SK-N-SH (cell line): ENCODE measurements around the gene LRMDA. TPM values are rescaled to one million over a fixed set of nuclear protein-coding genes. Genes with fewer than 3 reads are reported as not detected.

ENCODE experiments used
- CTCF ChIA-PET: fragments of 300-600, 350-600 bp; formaldehyde crosslinking; extraction: SDS; loops from one replicate; lab custom pipeline; 2021; lab: Yijun Ruan, JAX
- POLR2A ChIA-PET: fragments of 350-600 bp; sonication (Branson Sonifier 250); formaldehyde crosslinking; extraction: SDS; loops from one replicate; lab custom pipeline; 2020; ENCODE audit warnings: antibody characterized with exemption, inconsistent platforms; lab: Yijun Ruan, JAX
- DNase-seq: peaks from one replicate; pipeline ENCODE4 v3.0.0; 2012
- H2AFZ ChIP-seq: fragments of 200-600 bp; sonication (generic); 2 replicates; pipeline ENCODE4 v1.8.1; 2016; ENCODE audit warnings: antibody characterized with exemption, mild to moderate bottlenecking, low read depth
- H3F3A ChIP-seq: fragments of 200-600 bp; sonication (generic); replicated peaks from 2 replicates; pipeline ENCODE3; 2016; ENCODE audit warnings: antibody characterized with exemption, mild to moderate bottlenecking; ENCODE audit not compliant: insufficient read depth
- H3K27ac ChIP-seq, 2 experiments: fragments of 200-500 bp in 1 of 2; fragments of 200-600 bp in 1 of 2; sonication (Bioruptor generic) in 1 of 2; sonication (generic), shearing (Covaris generic) in 1 of 2; 2 replicates each; pipeline versions ENCODE4 v1.5.1 to v1.6.1; 2014 to 2016; ENCODE audit warnings: low read depth in 2 of 2, inconsistent platforms in 1 of 2, low read length in 1 of 2, mild to moderate bottlenecking in 1 of 2, mixed read lengths in 1 of 2
- H3K27me3 ChIP-seq: fragments of 200-600 bp; sonication (generic), shearing (Covaris generic); 2 replicates; pipeline ENCODE4 v1.6.1; 2016; ENCODE audit warnings: mixed run types; ENCODE audit not compliant: insufficient read depth
- H3K36me3 ChIP-seq, 2 experiments: fragments of 200-500 bp in 1 of 2; fragments of 200-600 bp in 1 of 2; sonication (Bioruptor generic) in 1 of 2; sonication (generic) in 1 of 2; replicated peaks in 1 of 2; 2 replicates each; pipeline versions ENCODE3 to v1.5.1; 2014 to 2016; ENCODE audit warnings: low read length in 1 of 2, mild to moderate bottlenecking in 1 of 2; ENCODE audit not compliant: insufficient read depth in 2 of 2, control insufficient read depth in 1 of 2
- H3K4me1 ChIP-seq, 2 experiments: fragments of 200-500 bp in 1 of 2; fragments of 200-600 bp in 1 of 2; sonication (Bioruptor generic) in 1 of 2; sonication (generic), shearing (Covaris generic) in 1 of 2; 2 replicates each; pipeline versions ENCODE4 v1.5.1 to v1.6.1; 2014 to 2016; ENCODE audit warnings: low read depth in 1 of 2, low read length in 1 of 2, mixed run types in 1 of 2; ENCODE audit not compliant: insufficient read depth in 2 of 2, control insufficient read depth in 1 of 2
- H3K4me2 ChIP-seq: fragments of 200-600 bp; sonication (generic), shearing (Covaris generic); 2 replicates; pipeline ENCODE4 v1.6.1; 2017; ENCODE audit warnings: mixed run types
- H3K4me3 ChIP-seq, 2 experiments: fragments of 200-500 bp in 1 of 2; fragments of 200-600 bp in 1 of 2; sonication (Bioruptor generic) in 1 of 2; sonication (generic), shearing (Covaris generic) in 1 of 2; 2 replicates each; pipeline versions ENCODE4 v1.5.1 to v1.8.1; 2014 to 2016; ENCODE audit warnings: low read depth in 2 of 2, inconsistent platforms in 1 of 2, low read length in 1 of 2, mild to moderate bottlenecking in 1 of 2, mixed read lengths in 1 of 2, moderate library complexity in 1 of 2
- H3K79me2 ChIP-seq: fragments of 200-600 bp; sonication (generic); 2 replicates; pipeline ENCODE4 v1.8.1; 2017; ENCODE audit warnings: mild to moderate bottlenecking; ENCODE audit not compliant: insufficient read depth
- H3K9ac ChIP-seq: fragments of 200-600 bp; sonication (generic); 2 replicates; pipeline ENCODE4 v1.6.1; 2017; ENCODE audit warnings: mixed run types
- H3K9me2 ChIP-seq: fragments of 200-600 bp; sonication (generic); 2 replicates; pipeline ENCODE4 v1.6.1; 2017; ENCODE audit warnings: mixed run types
- H3K9me3 ChIP-seq: fragments of 200-600 bp; sonication (generic); 2 replicates; pipeline ENCODE4 v1.6.1; 2017; ENCODE audit warnings: mixed run types, mild to moderate bottlenecking, moderate library complexity
- H4K20me1 ChIP-seq: fragments of 200-600 bp; sonication (generic); 2 replicates; pipeline ENCODE4 v1.6.1; 2017; ENCODE audit warnings: mild to moderate bottlenecking, mixed run types; ENCODE audit not compliant: insufficient read depth
- CHD2 ChIP-seq: fragments of 150-350 bp; IDR thresholded peaks from 2 replicates; pipeline ENCODE4 v1.6.1; 2018; ENCODE audit warnings: low read length; ENCODE audit not compliant: partially characterized antibody
- CTCF ChIP-seq: fragments of 200-600 bp; sonication (generic); IDR thresholded peaks from 2 replicates; pipeline ENCODE4 v1.6.1; 2017; ENCODE audit warnings: antibody characterized with exemption, mild to moderate bottlenecking, moderate library complexity
- ELF1 ChIP-seq: IDR thresholded peaks from 2 replicates; pipeline ENCODE4 v1.4.0; 2012
- EP300 ChIP-seq, 2 experiments: IDR thresholded peaks; 2 replicates each; pipeline versions ENCODE4 v1.4.0 to v1.6.1; 2012; ENCODE audit warnings: borderline replicate concordance in 1 of 2, low read depth in 1 of 2, low read length in 1 of 2
- FOSL2 ChIP-seq: IDR thresholded peaks from 2 replicates; pipeline ENCODE4 v1.4.0; 2012; ENCODE audit warnings: low read depth, mild to moderate bottlenecking, moderate library complexity, borderline replicate concordance
- FOXJ3 ChIP-seq: sonication (generic); formaldehyde crosslinking; IDR thresholded peaks from 2 replicates; pipeline ENCODE4 v1.5.1; 2020; ENCODE audit warnings: mild to moderate bottlenecking, missing genetic modification reagents
- GABPA ChIP-seq: IDR thresholded peaks from 2 replicates; pipeline ENCODE4 v1.4.0; 2012; ENCODE audit warnings: low read depth, mild to moderate bottlenecking
- GATA2 ChIP-seq: sonication (generic); formaldehyde crosslinking; IDR thresholded peaks from 2 replicates; pipeline ENCODE4 v1.5.0; 2020; ENCODE audit warnings: mild to moderate bottlenecking, missing genetic modification reagents
- IRF3 ChIP-seq: fragments of 150-350 bp; IDR thresholded peaks from 2 replicates; pipeline ENCODE4 v1.6.1; 2016; ENCODE audit warnings: mild to moderate bottlenecking, low read depth, low read length
- JUND ChIP-seq: IDR thresholded peaks from 2 replicates; pipeline ENCODE4 v1.4.0; 2012
- MEF2A ChIP-seq: IDR thresholded peaks from 2 replicates; pipeline ENCODE4 v1.4.0; 2012; ENCODE audit warnings: low read depth, borderline replicate concordance
- MXI1 ChIP-seq: IDR thresholded peaks from 2 replicates; pipeline ENCODE4 v1.6.1; 2012; ENCODE audit warnings: mild to moderate bottlenecking, low read depth, low read length, improper control_type of control experiment
- NFIC ChIP-seq: IDR thresholded peaks from 2 replicates; pipeline ENCODE4 v1.4.0; 2012; ENCODE audit warnings: borderline replicate concordance
- NRF1 ChIP-seq: IDR thresholded peaks from 2 replicates; pipeline ENCODE4 v1.6.1; 2012; ENCODE audit warnings: low read depth, mild to moderate bottlenecking, low read length
- RAD21 ChIP-seq: IDR thresholded peaks from 2 replicates; pipeline ENCODE4 v1.6.1; 2012; ENCODE audit warnings: mild to moderate bottlenecking, low read length
- RCOR1 ChIP-seq: fragments of 150-350 bp; IDR thresholded peaks from 2 replicates; pipeline ENCODE4 v1.6.1; 2017; ENCODE audit warnings: antibody characterized with exemption, low read length
- REST ChIP-seq: IDR thresholded peaks from 2 replicates; pipeline ENCODE4 v1.6.1; 2012; ENCODE audit warnings: mild to moderate bottlenecking, low read depth, low read length, moderate library complexity
- RFX5 ChIP-seq: IDR thresholded peaks from 2 replicates; pipeline ENCODE4 v1.6.1; 2012; ENCODE audit warnings: mild to moderate bottlenecking, improper control_type of control experiment, low read length
- RXRA ChIP-seq: IDR thresholded peaks from 2 replicates; pipeline ENCODE4 v1.4.0; 2012; ENCODE audit warnings: low read depth, mild to moderate bottlenecking, borderline replicate concordance
- SIN3A ChIP-seq: IDR thresholded peaks from 2 replicates; pipeline ENCODE4 v1.6.1; 2012; ENCODE audit warnings: low read depth, mild to moderate bottlenecking, low read length, moderate library complexity, borderline replicate concordance
- SMC3 ChIP-seq: IDR thresholded peaks from 2 replicates; pipeline ENCODE4 v1.6.1; 2012; ENCODE audit warnings: low read depth, low read length, improper control_type of control experiment
- TAF1 ChIP-seq: IDR thresholded peaks from 2 replicates; pipeline ENCODE4 v1.6.1; 2012; ENCODE audit warnings: low read depth, mild to moderate bottlenecking, low read length, moderate library complexity, borderline replicate concordance
- TCF12 ChIP-seq: IDR thresholded peaks from 2 replicates; pipeline ENCODE4 v1.4.0; 2012
- TEAD4 ChIP-seq: IDR thresholded peaks from 2 replicates; pipeline ENCODE4 v1.4.0; 2012; ENCODE audit warnings: mild to moderate bottlenecking, borderline replicate concordance; ENCODE audit not compliant: insufficient read depth
- USF2 ChIP-seq: fragments of 150-350 bp; IDR thresholded peaks from 2 replicates; pipeline ENCODE4 v1.6.1; 2017; ENCODE audit warnings: antibody characterized with exemption, low read length, low read depth, borderline replicate concordance
- YY1 ChIP-seq: IDR thresholded peaks from 2 replicates; pipeline ENCODE4 v1.4.0; 2012; ENCODE audit warnings: low read depth, mild to moderate bottlenecking
- WGBS: methylation state at CpG from one replicate; pipeline ENCODE4 v1.1.6; 2017; ENCODE audit warnings: low lambda C conversion rate; 5-methylcytosine and 5-hydroxymethylcytosine counted together
- polyA plus RNA-seq, 3 experiments: library from polyadenylated mRNA; depleted of rRNA; stranded (reverse); fragments of >200 nt; gene quantifications; 2 replicates each; pipeline ENCODE4 v1.2.3, GENCODE V29; 2012

LRMDA gene
- polyA plus RNA-seq, 1 of the 3 experiments (the other 2 are of a cell fraction), result 0.95 TPM

- TF ChIP-seq USF2, result no peak
- TF ChIP-seq, all 33 proteins: peak for 0
Observed at GRCh38 chr10:75826846-75827245, 395.4 kb downstream of the LRMDA start (continued).

- Histone ChIP-seq H4K20me1 (no peaks in the 10 kb centered on the region), H3K9ac (no peak overlapping the region), H3K9me2 (no peaks in the 10 kb centered on the region), H2AFZ (no peak overlapping the region), H3K27me3 (no peaks in the 10 kb centered on the region), H3K79me2 (no peaks in the 10 kb centered on the region), H3K4me2 (no peak overlapping the region), H3F3A (no peaks in the 10 kb centered on the region), H3K36me3 (no peaks in the 10 kb centered on the region), H3K4me3 (no peak overlapping the region), H3K4me1 (peaks cover 0 to 6% of the 10 kb centered on the region in 2 experiments; a peak in 2 of 4 replicates), H3K27ac (no peak overlapping the region), H3K9me3 (no peaks in the 10 kb centered on the region)
- 23% methylated on average over 5 of the region's 5 CpGs for WGBS
- CTCF ChIA-PET, result interaction anchor here (0.6 kb wide), 1 partner anchor 208 kb away, joined by 3 read pairs; no protein-coding TSS in a partner anchor
- DNase-seq, result peak; percentile 51
- POLR2A ChIA-PET, result no interaction called here
- TF ChIP-seq FOXJ3 (0 out of 2 replicates have a peak, but pooled peaks have one; percentile 24), NFIC (no peak), REST (no peak), TEAD4 (no peak), ELF1 (no peak), RFX5 (no peak), MXI1 (no peak), MEF2A (no peak), CTCF (no peak), TAF1 (no peak), RCOR1 (peak; percentile 100), SIN3A (no peak), TCF12 (peak; percentile 54), GATA2 (peak; percentile 88), RAD21 (no peak), SMC3 (no peak), YY1 (no peak), IRF3 (no peak), CHD2 (peak; percentile 78), JUND (no peak), USF2 (no peak), RXRA (no peak), EP300 (IDR thresholded peaks at IDR 0.05; ENCODE audit: borderline replicate concordance in 1 of 2, low read depth in 1 of 2, low read length in 1 of 2) (peak in 1 of 2 experiments; percentile 91; a peak in 2 of 4 replicates), GABPA (no peak), FOSL2 (no peak), NRF1 (no peak)
Observed at GRCh38 chr10:75827587-75828021, 396.2 kb downstream of the LRMDA start.
